Measurements from ENCODE around the gene USF3. TPM values are rescaled to one million over a fixed set of nuclear protein-coding genes. Genes with fewer than 3 reads are reported as not detected.
"Not testable (repeated sequence)": the region's sequence is repeated elsewhere in the genome, so short reads cannot be mapped to it uniquely, and the experiment has no call there.

USF3 gene
- total RNA-seq, 4 donors from 2014 or later, result 23.1 to 33.2 (median 27.8) TPM

DNA sequence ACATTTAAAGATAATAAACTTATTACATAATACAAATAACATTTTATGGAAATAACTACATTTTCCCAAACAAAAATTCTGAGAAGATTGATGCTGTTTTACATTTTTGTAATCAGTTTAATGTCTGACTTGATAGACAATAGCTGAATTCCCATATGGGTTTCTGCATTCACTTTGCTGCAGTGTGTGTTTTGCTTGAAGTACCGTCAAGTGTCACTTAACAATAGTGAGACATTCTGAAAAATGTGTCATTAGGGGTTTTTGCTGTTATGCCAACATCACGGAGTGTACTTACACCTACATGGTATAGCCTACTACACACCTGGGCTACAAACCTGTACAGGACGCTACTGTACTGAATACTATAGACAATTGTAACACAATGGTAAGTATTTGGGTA is 57.5 kb downstream of the USF3 start:
- no peak for DNase-seq
- H3K4me3 ChIP-seq, result no peak overlapping the region
- no peaks in the 10 kb centered on the region for H3K9me3 ChIP-seq
- TF ChIP-seq, protein P1, sequence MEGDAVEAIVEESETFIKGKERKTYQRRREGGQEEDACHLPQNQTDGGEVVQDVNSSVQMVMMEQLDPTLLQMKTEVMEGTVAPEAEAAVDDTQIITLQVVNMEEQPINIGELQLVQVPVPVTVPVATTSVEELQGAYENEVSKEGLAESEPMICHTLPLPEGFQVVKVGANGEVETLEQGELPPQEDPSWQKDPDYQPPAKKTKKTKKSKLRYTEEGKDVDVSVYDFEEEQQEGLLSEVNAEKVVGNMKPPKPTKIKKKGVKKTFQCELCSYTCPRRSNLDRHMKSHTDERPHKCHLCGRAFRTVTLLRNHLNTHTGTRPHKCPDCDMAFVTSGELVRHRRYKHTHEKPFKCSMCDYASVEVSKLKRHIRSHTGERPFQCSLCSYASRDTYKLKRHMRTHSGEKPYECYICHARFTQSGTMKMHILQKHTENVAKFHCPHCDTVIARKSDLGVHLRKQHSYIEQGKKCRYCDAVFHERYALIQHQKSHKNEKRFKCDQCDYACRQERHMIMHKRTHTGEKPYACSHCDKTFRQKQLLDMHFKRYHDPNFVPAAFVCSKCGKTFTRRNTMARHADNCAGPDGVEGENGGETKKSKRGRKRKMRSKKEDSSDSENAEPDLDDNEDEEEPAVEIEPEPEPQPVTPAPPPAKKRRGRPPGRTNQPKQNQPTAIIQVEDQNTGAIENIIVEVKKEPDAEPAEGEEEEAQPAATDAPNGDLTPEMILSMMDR (IDR thresholded peaks at IDR 0.05), result no peak
- no peak for TF ChIP-seq POLR2A (IDR thresholded peaks at IDR 0.05)
- TF ChIP-seq EP300 (IDR thresholded peaks at IDR 0.05; ENCODE audit: low read depth), result no peak
- TF ChIP-seq POLR2AphosphoS5 (IDR thresholded peaks at IDR 0.05), result no peak
- WGBS, 2 donors (ENCODE audit: low coverage in 1 of 2), result 93 to 100% methylated on average over 2 to 3 of the region's 3 CpGs
- in situ Hi-C loops (cut with MboI; ENCODE audit: low pct_ligation_motif_present in 1 of 4, low pct_unique_long_range_greater_than_20kb in 1 of 4, low sequenced_read_pairs in 3 of 4), result no loop called here
- intact Hi-C loops (cut with DNase I; ENCODE audit: low total_unique reads), result no loop called here
- no peaks in the 10 kb centered on the region for H3K36me3 ChIP-seq
- no peaks in the 10 kb centered on the region for H3K27me3 ChIP-seq
- no peak overlapping the region for H3K27ac ChIP-seq
- peaks cover 0 to 13% (median 4%) of the 10 kb centered on the region in 4 donors for H3K4me1 ChIP-seq

DNA sequence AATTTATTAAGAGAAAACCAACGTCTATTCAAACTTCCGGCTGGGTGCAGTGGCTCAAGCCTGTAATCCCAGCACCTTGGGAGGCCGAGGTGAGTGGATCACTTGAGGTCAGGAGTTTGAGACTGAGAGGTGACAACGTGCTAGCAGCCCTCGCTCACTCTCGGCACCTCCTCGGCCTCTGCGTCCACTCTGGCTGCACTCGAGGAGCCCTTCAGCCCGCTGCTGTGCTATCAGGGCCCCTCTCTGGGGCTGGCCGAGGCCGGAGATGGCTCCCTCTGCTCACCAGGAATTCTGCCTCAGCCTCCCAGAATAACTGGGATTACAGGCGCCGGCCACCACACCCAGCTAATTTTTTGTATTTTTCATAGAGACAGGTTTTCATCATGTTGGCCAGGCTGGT is 58.7 kb downstream of the USF3 start:
- Histone ChIP-seq H3K27ac (no peak overlapping the region), H3K27me3 (no peaks in the 10 kb centered on the region), H3K9me3 (no peaks in the 10 kb centered on the region), H3K36me3 (no peaks in the 10 kb centered on the region), H3K4me1 (peaks cover 0 to 13% (median 4%) of the 10 kb centered on the region in 4 donors), H3K4me3 (no peak overlapping the region)
- intact Hi-C loops (cut with DNase I; ENCODE audit: low total_unique reads), result no loop called here
- DNase-seq, result no peak
- WGBS, 2 donors (ENCODE audit: low coverage in 1 of 2), result 92 to 93% methylated on average over 11 to 14 of the region's 14 CpGs
- in situ Hi-C loops (cut with MboI; ENCODE audit: low pct_ligation_motif_present in 1 of 4, low pct_unique_long_range_greater_than_20kb in 1 of 4, low sequenced_read_pairs in 3 of 4), result no loop called here
- no peak for TF ChIP-seq POLR2AphosphoS5 (IDR thresholded peaks at IDR 0.05)

DNA sequence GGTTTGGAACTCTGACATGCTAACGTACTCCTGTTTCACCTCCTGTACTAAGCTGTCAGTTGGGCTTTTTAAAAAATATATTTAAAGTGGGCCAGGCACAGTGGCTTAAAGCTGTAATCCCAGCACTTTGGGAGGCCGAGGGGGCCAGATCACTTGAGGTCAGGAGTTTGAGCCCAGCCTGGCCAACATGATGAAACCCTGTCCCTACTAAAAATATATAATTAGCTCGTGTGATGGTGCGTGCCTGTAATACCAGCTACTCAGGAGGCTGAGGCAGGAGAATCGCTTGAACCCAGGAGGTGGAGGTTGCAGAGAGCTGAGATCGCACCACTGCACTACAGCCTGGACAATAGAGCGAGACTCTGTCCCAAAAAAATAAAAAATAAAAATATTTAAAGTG is 60.4 kb downstream of the USF3 start:
- H3K4me1 ChIP-seq, result peaks cover 0 to 21% (median 10%) of the 10 kb centered on the region in 4 donors
- DNase-seq; H3K4me3 ChIP-seq; in situ Hi-C loops (cut with MboI; ENCODE audit: low pct_ligation_motif_present in 1 of 4, low pct_unique_long_range_greater_than_20kb in 1 of 4, low sequenced_read_pairs in 3 of 4); H3K27me3 ChIP-seq; H3K36me3 ChIP-seq; H3K27ac ChIP-seq; H3K9me3 ChIP-seq; intact Hi-C loops (cut with DNase I; ENCODE audit: low total_unique reads): not testable (repeated sequence)
- WGBS, 2 donors (ENCODE audit: low coverage in 1 of 2), result 88% methylated on average over 5 to 7 of the region's 7 CpGs

DNA sequence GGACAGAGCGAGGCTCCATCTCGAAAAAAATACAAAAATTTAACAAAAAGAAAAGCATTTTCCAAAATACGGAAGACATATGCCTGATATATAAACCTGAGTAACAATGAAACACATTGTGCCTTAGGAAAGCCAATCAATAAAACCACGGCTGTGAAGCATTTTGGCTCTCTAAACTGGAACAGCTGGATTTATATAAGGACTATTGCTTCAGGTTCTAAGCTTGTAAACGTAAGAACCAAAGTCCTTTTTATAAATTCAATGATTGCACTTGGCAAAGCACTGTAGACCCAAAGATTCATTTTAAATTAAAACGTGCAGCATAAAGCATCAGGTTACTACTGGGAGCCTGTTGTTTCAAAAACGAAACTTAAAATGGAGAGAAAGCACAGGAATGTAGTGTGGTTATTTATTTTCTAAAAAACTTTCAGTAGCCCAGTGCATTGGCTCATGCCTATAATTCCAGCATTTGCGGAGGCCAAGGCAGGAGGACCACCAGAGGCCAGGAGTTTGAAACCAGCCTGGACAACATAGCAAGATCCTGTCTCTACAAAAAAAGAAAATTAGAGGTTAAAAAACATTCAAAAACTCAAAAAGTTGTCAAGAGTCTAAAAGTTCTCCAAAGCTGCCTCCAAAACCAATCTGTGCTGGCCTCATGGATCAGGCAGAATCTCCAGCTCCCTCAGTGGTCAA is 61.5 kb downstream of the USF3 start:
- in situ Hi-C loops (cut with MboI; ENCODE audit: low pct_ligation_motif_present in 1 of 4, low pct_unique_long_range_greater_than_20kb in 1 of 4, low sequenced_read_pairs in 3 of 4) (no loop called here), intact Hi-C loops (cut with DNase I; ENCODE audit: low total_unique reads) (no loop called here)
- Histone ChIP-seq H3K27ac (peak overlapping the region; percentile 19 to 40 (median 36)), H3K9me3 (no peaks in the 10 kb centered on the region), H3K4me1 (peaks cover 7 to 32% (median 16%) of the 10 kb centered on the region in 4 donors), H3K27me3 (no peaks in the 10 kb centered on the region), H3K36me3 (no peaks in the 10 kb centered on the region), H3K4me3 (no peak overlapping the region)
- 46 to 49% methylated on average over 7 to 8 of the region's 8 CpGs for WGBS, 2 donors (ENCODE audit: low coverage in 1 of 2)
- TF ChIP-seq, protein P1 (IDR thresholded peaks at IDR 0.05), result no peak
- TF ChIP-seq POLR2AphosphoS5 (IDR thresholded peaks at IDR 0.05), result peak in 1 of 3 donors; percentile 23
- DNase-seq, result no peak

DNA sequence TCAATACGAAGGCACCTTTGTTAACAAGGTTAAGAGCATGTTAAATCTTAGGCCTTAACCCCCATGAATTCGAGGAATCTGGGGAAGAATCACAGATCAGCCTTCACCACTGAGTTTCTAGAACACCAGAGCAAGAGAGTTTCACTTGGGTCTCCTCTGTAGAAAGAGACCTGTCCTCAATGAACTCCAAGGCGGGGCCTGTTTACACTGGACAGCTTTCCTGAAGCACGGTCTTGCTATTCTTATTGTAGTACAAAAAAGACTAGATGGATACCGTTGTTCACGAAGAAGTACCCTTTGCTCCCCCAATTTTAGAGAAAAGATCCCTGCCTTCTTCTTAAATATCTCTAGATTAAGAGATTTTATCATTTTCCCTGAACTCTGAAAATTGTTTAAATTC is 64.9 kb downstream of the USF3 start:
- TF ChIP-seq POLR2A (IDR thresholded peaks at IDR 0.05) (no peak), EP300 (IDR thresholded peaks at IDR 0.05; ENCODE audit: low read depth) (no peak), POLR2AphosphoS5 (IDR thresholded peaks at IDR 0.05) (no peak)
- TF ChIP-seq, protein P1 (IDR thresholded peaks at IDR 0.05), result no peak
- DNase-seq, result no peak
- Histone ChIP-seq H3K9me3 (no peaks in the 10 kb centered on the region), H3K27me3 (no peaks in the 10 kb centered on the region), H3K4me3 (no peak overlapping the region), H3K4me1 (peaks cover 10 to 54% (median 29%) of the 10 kb centered on the region in 4 donors), H3K36me3 (no peaks in the 10 kb centered on the region), H3K27ac (peak overlapping the region in 3 of 4 donors; percentile 47 to 63 (median 60))
- intact Hi-C loops (cut with DNase I; ENCODE audit: low total_unique reads), result no loop called here
- whole genome bisulfite sequencing, 2 donors (ENCODE audit: low coverage in 1 of 2), result 53 to 58% methylated on average over 6 of the region's 6 CpGs
- in situ Hi-C loops (cut with MboI; ENCODE audit: low pct_ligation_motif_present in 1 of 4, low pct_unique_long_range_greater_than_20kb in 1 of 4, low sequenced_read_pairs in 3 of 4), result no loop called here
